ENCODE measurements around the gene ZNF3. TPM values are rescaled to one million over a fixed set of nuclear protein-coding genes. Genes with fewer than 3 reads are reported as not detected.

ZNF3 gene
- total and polyA plus RNA-seq, 9 of the 15 experiments (the other 6 are each of a cell fraction or from before 2014, with no cell fraction given), result 30.0 to 64.9 (median 51.5) TPM

DNA sequence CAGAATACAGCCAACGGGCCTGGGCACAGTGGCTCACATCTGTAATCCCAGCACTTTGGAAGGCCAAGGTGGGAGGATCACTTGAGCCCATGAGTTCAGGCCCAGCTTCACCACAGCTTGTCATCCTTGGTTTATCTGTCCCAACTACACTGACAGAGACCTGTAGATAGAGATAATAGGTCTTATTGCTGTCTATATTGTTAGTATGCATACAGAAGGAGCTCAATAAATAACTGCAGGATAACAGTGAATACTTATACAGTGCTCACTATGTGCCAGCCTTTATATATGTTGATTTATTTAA, 39.2 kb upstream of the ZNF3 start (continued):
- TF ChIP-seq, protein P1, sequence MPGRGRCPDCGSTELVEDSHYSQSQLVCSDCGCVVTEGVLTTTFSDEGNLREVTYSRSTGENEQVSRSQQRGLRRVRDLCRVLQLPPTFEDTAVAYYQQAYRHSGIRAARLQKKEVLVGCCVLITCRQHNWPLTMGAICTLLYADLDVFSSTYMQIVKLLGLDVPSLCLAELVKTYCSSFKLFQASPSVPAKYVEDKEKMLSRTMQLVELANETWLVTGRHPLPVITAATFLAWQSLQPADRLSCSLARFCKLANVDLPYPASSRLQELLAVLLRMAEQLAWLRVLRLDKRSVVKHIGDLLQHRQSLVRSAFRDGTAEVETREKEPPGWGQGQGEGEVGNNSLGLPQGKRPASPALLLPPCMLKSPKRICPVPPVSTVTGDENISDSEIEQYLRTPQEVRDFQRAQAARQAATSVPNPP (IDR thresholded peaks at IDR 0.05; ENCODE audit: borderline replicate concordance, insufficient read depth, insufficient read length), result no peak

DNA sequence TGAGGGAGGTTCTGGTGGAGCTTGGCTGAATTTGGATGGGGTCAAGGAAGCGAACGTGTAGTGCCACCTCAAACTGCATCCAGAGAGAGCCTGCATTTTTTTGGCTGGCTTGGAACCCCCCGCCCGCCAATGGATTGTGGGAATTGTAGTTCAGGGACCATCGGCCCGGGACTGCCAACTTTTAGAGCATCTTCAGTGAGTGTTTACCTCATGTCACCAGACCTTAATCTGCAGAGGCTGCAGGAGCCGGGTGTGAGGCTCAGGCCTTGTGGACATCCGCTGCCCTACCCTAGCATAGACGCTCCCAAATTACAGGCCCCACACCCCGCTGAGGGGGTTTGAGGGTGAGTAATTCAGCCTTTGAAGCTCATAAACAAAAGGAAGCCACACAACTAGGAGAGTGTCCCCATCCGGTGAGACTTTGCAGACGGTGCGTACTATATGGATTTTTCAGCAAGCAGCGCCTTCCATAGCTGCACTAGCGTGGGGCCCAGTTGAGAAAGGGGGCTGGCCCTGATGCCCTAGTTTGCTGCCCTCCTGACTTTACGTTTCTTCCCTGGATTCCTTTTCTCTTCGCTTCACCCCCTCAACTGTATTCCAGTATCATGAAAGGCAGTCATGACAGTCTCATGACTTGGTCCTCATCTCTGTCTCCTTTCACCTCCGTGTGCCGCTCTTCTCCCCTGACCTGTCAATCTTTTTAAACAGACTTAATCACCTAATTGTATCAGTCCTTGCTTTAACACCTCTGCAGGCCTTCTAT, 38.6 kb upstream of the ZNF3 start:
- H3K4me1 ChIP-seq (replicated peaks in 1 of 2; ENCODE audit: control insufficient read depth in 2 of 2, insufficient read depth in 2 of 2, low read length in 2 of 2), result peaks cover 30 to 48% of the 10 kb centered on the region in 2 experiments
- H3K4me2 ChIP-seq (ENCODE audit: insufficient read depth, low read length), result peak overlapping the region; percentile 99
- H3K27me3 ChIP-seq (ENCODE audit: control insufficient read depth in 2 of 2, insufficient read depth in 2 of 2, low read length in 2 of 2), result no peaks in the 10 kb centered on the region
- ChIA-PET CTCF (ENCODE audit: low intra/inter-chr PET ratio) (no interaction called here), POLR2A (interaction anchor here (0.7 to 1.7 kb wide), 5 partner anchors 11 to 99 kb away, joined by 3 to 15 read pairs (median 3); partner anchors contain the start of genes AP4M1 and MCM7)
- FAIRE-seq, result peak; percentile 29
- BruUV-seq (replicated peaks), result TSS peak; percentile 85
- peak overlapping the region; percentile 72 for H3K4me3 ChIP-seq
- H3K27ac ChIP-seq (ENCODE audit: extremely low read depth, low read depth, low read length), result peak overlapping the region; percentile 88
- H3K9me1 ChIP-seq (ENCODE audit: control insufficient read depth, insufficient read depth, low read length), result no peaks in the 10 kb centered on the region
- WGBS (ENCODE audit: insufficient coverage, low coverage, missing lambda C conversion rate), result 15% methylated on average over 19 of the region's 19 CpGs
- DNase-seq (ENCODE audit: extremely low read depth in 1 of 4, low spot score in 3 of 4), result peak; percentile 59 to 77 (median 66)
- H4K20me1 ChIP-seq (replicated peaks; ENCODE audit: control insufficient read depth, insufficient read depth, low read length), result 0 out of 2 replicates have a peak, but pooled peaks cover 4% of the 10 kb centered on the region
- no peaks in the 10 kb centered on the region for H3K9me3 ChIP-seq (replicated peaks; ENCODE audit: control insufficient read depth, insufficient read depth, low read depth, low read length)
- H3K79me2 ChIP-seq (ENCODE audit: control insufficient read depth, insufficient read depth, low read length), result peaks cover 22% of the 10 kb centered on the region
- peak; percentile 68 for ATAC-seq
- H3K36me3 ChIP-seq (ENCODE audit: control insufficient read depth, insufficient read depth, low read length), result peaks cover 1% of the 10 kb centered on the region; the same call in 1 of the 3 replicates
- intact Hi-C loops (cut with micrococcal nuclease), result loop anchor here (1.0 to 2.0 kb wide), 2 partner anchors 19 to 38 kb away; partner anchors contain the start of genes AP4M1 and MCM7
- H2AFZ ChIP-seq (ENCODE audit: low read depth, low read length), result peak overlapping the region; percentile 95
- peak overlapping the region; percentile 86 to 88 for H3K9ac ChIP-seq (ENCODE audit: insufficient read depth in 1 of 2, low read depth in 2 of 2, low read length in 2 of 2)
- in situ Hi-C loops (cut with MboI), result loop anchor here (10.0 kb wide), 1 partner anchor 1715 kb away; no protein-coding TSS in a partner anchor
- TF ChIP-seq FOXK2 (conservative IDR thresholded peaks at IDR 0.05 in 1 of 2, IDR thresholded peaks at IDR 0.05 in 1 of 2; ENCODE audit: low read depth in 2 of 2) (peak; percentile 52 to 62; a peak in 3 of 4 replicates), SPI1 (IDR thresholded peaks at IDR 0.05; ENCODE audit: borderline replicate concordance, low read depth, low read length) (0 out of 2 replicates have a peak, but pooled peaks have one; percentile 4), MBD2 (IDR thresholded peaks at IDR 0.05; ENCODE audit: borderline replicate concordance, low read depth) (0 out of 2 replicates have a peak, but pooled peaks have one; percentile 2), ZNF740 (CRISPR knock-in tag; IDR thresholded peaks at IDR 0.05) (no peak; the same call in 1 of the 2 replicates), ZNF740 (tag; IDR thresholded peaks at IDR 0.05) (peak in 1 of 2 experiments; percentile 18; a peak in 1 of 4 replicates), ESRRA (IDR thresholded peaks at IDR 0.05; ENCODE audit: borderline replicate concordance, low read depth) (0 out of 2 replicates have a peak, but pooled peaks have one; percentile 9), ZBTB1 (CRISPR knock-in tag; IDR thresholded peaks at IDR 0.05; ENCODE audit: borderline replicate concordance, low read depth) (no peak), ZNF324 (CRISPR knock-in tag; IDR thresholded peaks at IDR 0.05) (no peak), ZNF589 (CRISPR knock-in tag; IDR thresholded peaks at IDR 0.05; ENCODE audit: low read depth) (no peak), ARHGAP35 (IDR thresholded peaks at IDR 0.05; ENCODE audit: partially characterized antibody) (no peak), ASH1L (IDR thresholded peaks at IDR 0.05; ENCODE audit: borderline replicate concordance, low read depth, partially characterized antibody) (peak; percentile 34), E2F6 (IDR thresholded peaks at IDR 0.05; ENCODE audit: borderline replicate concordance in 1 of 2, extremely low read depth in 1 of 2, insufficient read depth in 1 of 2, insufficient read length in 1 of 2, low read depth in 1 of 2, low read length in 1 of 2, poor library complexity in 1 of 2, severe bottlenecking in 1 of 2) (peak in 1 of 2 experiments; percentile 17), WHSC1 (IDR thresholded peaks at IDR 0.05; ENCODE audit: low read length) (no peak), HCFC1 (IDR thresholded peaks at IDR 0.05; ENCODE audit: low read depth, low read length) (peak; percentile 88), HSF4 (CRISPR knock-in tag; IDR thresholded peaks at IDR 0.05; ENCODE audit: borderline replicate concordance) (no peak)
